A673 (cell line): Measurements from ENCODE around the gene BUD23. TPM values are rescaled to one million over a fixed set of nuclear protein-coding genes. Genes with fewer than 3 reads are reported as not detected.

Experiments
- BruUV-seq: library from RNA; stranded (reverse); fragments of 400-500 nt; replicated peaks from 2 replicates; lab custom pipeline; 2021; lab: Mats Ljungman, UMichigan
- CTCF ChIA-PET: fragments of 300-600 bp; sonication (Branson Sonifier 250); formaldehyde crosslinking; loops from one replicate; lab custom pipeline; 2022; ENCODE audit warnings: antibody characterized with exemption; lab: Charles Lee
- POLR2A ChIA-PET: fragments of 300-600 bp; sonication (Branson Sonifier 250); formaldehyde crosslinking; loops from one replicate; lab custom pipeline; 2022; ENCODE audit warnings: antibody characterized with exemption; ENCODE audit not compliant: low non-redundant PET; lab: Charles Lee
- DNase-seq: peaks from one replicate; pipeline ENCODE4 v3.0.0-alpha.2; 2015; ENCODE audit warnings: low spot score
- H3K27ac ChIP-seq: fragments of 200-600 bp; sonication (generic); 2 replicates; pipeline ENCODE4 v1.5.1; 2016; ENCODE audit warnings: mixed run types, low read depth, mild to moderate bottlenecking, mixed read lengths, antibody characterized with exemption, low read length; ENCODE audit not compliant: poor library complexity, severe bottlenecking
- H3K27me3 ChIP-seq: fragments of 200-600 bp; sonication (generic); replicated peaks from 2 replicates; pipeline ENCODE4 v1.6.1; 2017; ENCODE audit warnings: mixed run types, low read depth, mild to moderate bottlenecking, mixed read lengths, antibody characterized with exemption, low read length; ENCODE audit not compliant: insufficient read depth, poor library complexity
- H3K36me3 ChIP-seq: fragments of 200-600 bp; sonication (generic); 2 replicates; pipeline ENCODE4 v1.6.1; 2016; ENCODE audit warnings: mixed run types, mild to moderate bottlenecking, mixed read lengths, antibody characterized with exemption, low read length; ENCODE audit not compliant: insufficient read depth, poor library complexity, severe bottlenecking
- H3K4me1 ChIP-seq: fragments of 200-600 bp; sonication (generic); 2 replicates; pipeline ENCODE4 v1.6.1; 2017; ENCODE audit warnings: mixed run types, mild to moderate bottlenecking, mixed read lengths, antibody characterized with exemption, low read length; ENCODE audit not compliant: insufficient read depth, poor library complexity, severe bottlenecking
- H3K4me3 ChIP-seq: fragments of 200-600 bp; sonication (generic); 2 replicates; pipeline ENCODE4 v1.5.1; 2016; ENCODE audit warnings: low read depth, mixed run types, mild to moderate bottlenecking, mixed read lengths, low read length; ENCODE audit not compliant: poor library complexity, severe bottlenecking
- H3K9me3 ChIP-seq: fragments of 200-600 bp; sonication (generic); 2 replicates; pipeline ENCODE4 v1.6.1; 2016; ENCODE audit warnings: mixed run types, low read depth, mild to moderate bottlenecking, mixed read lengths, antibody characterized with exemption, low read length; ENCODE audit not compliant: poor library complexity, severe bottlenecking
- EZH2 ChIP-seq: fragments of 200-600 bp; sonication (generic); IDR thresholded peaks from 2 replicates; pipeline ENCODE4 v1.6.1; 2017; ENCODE audit warnings: borderline replicate concordance, low read depth, mild to moderate bottlenecking, mixed read lengths, antibody characterized with exemption, low read length; ENCODE audit not compliant: poor library complexity, severe bottlenecking
- intact Hi-C: fragments of 100-400 bp; cut with micrococcal nuclease; formaldehyde crosslinking; loops from one replicate; pipeline ENCODE4 v1.10.0; 2022; ENCODE audit not compliant: unreplicated experiment
- total RNA-seq: library from RNA; stranded (reverse); gene quantifications from 2 replicates; pipeline ENCODE4 v1.2.3, GENCODE V29; 2021
- TF ChIP-seq, protein P1 (sequence below): fragments of 300-800, 200-600 bp; sonication (generic); conservative IDR thresholded peaks from 2 replicates; pipeline ENCODE4 v1.5.1; 2017; ENCODE audit warnings: low read depth, mild to moderate bottlenecking, antibody characterized with exemption, low read length, moderate library complexity, mixed read lengths

Gene BUD23
- total RNA-seq, 1 experiment from 2014 or later = 133 TPM

- Histone ChIP-seq H3K4me1 (peaks cover 13% of the 10 kb centered on the region), H3K36me3 (peaks cover 22% of the 10 kb centered on the region), H3K4me3 (no peak overlapping the region), H3K27ac (no peak overlapping the region), H3K27me3 (no peaks in the 10 kb centered on the region), H3K9me3 (no peaks in the 10 kb centered on the region)
- CTCF ChIA-PET = no interaction called here
- TF ChIP-seq, protein P1, sequence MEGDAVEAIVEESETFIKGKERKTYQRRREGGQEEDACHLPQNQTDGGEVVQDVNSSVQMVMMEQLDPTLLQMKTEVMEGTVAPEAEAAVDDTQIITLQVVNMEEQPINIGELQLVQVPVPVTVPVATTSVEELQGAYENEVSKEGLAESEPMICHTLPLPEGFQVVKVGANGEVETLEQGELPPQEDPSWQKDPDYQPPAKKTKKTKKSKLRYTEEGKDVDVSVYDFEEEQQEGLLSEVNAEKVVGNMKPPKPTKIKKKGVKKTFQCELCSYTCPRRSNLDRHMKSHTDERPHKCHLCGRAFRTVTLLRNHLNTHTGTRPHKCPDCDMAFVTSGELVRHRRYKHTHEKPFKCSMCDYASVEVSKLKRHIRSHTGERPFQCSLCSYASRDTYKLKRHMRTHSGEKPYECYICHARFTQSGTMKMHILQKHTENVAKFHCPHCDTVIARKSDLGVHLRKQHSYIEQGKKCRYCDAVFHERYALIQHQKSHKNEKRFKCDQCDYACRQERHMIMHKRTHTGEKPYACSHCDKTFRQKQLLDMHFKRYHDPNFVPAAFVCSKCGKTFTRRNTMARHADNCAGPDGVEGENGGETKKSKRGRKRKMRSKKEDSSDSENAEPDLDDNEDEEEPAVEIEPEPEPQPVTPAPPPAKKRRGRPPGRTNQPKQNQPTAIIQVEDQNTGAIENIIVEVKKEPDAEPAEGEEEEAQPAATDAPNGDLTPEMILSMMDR = no peak
- POLR2A ChIA-PET = no interaction called here
- no TSS peak for BruUV-seq
- DNase-seq = no peak
- intact Hi-C loops = no loop called here
Observed at GRCh38 chr7:73685311-73685710, 1.9 kb downstream of the BUD23 start.

DNA sequence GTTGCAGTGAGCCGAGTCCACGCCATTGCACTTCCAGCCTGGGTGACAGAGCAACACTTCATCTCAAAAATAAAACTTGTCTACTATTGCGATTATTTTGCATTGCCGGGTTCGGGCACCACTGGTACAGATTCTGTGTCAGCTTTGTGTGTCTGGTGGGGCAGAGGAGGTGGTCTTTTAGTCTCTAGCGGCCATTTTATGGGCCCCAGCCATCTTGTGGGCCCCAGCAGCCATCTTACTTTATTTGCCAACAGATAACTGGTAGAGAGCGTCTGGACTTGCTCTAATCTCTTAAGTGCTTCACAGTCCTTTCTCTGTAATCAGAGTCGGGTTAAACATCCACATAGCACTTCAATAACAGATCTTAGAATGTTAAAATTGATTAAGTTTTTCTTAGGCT, 4.9 kb downstream of the BUD23 start:
- POLR2A ChIA-PET = no interaction called here
- H3K36me3 ChIP-seq = peaks cover 43% of the 10 kb centered on the region
- intact Hi-C loops = no loop called here

GRCh38 chr7:73690646-73691045, 7.2 kb downstream of the BUD23 start:
- intact Hi-C loops = no loop called here
- Histone ChIP-seq H3K27me3 (no peaks in the 10 kb centered on the region), H3K9me3 (no peaks in the 10 kb centered on the region), H3K4me1 (no peaks in the 10 kb centered on the region), H3K36me3 (peaks cover 60% of the 10 kb centered on the region), H3K4me3 (no peak overlapping the region), H3K27ac (no peak overlapping the region)
- ChIA-PET POLR2A (no interaction called here), CTCF (no interaction called here)
- no TSS peak for BruUV-seq
- DNase-seq = no peak
- TF ChIP-seq, protein P1 = no peak
- no peak for TF ChIP-seq EZH2

More for the DNA sequence above, 4.9 kb downstream of the BUD23 start:
- BruUV-seq = no TSS peak
- Histone ChIP-seq H3K27ac (no peak overlapping the region), H3K4me3 (no peak overlapping the region), H3K27me3 (no peaks in the 10 kb centered on the region), H3K9me3 (no peaks in the 10 kb centered on the region), H3K4me1 (no peaks in the 10 kb centered on the region)
- DNase-seq = no peak
- TF ChIP-seq, protein P1 = no peak
- no peak for TF ChIP-seq EZH2
- CTCF ChIA-PET = no interaction called here
